Peyer's patch (tissue), 4 donors: ENCODE results near the gene GFM2. TPM values are rescaled to one million over a fixed set of nuclear protein-coding genes. Genes with fewer than 3 reads are reported as not detected.
"Not testable (repeated sequence)": the region's sequence is repeated elsewhere in the genome, so short reads cannot be mapped to it uniquely, and the experiment has no call there.

ENCODE experiments used
- DNase-seq, 3 donors: peaks; one replicate each; pipeline ENCODE4 v3.0.0-alpha.2; 2017 to 2019
- H3K27ac ChIP-seq, 4 donors: fragments of 200-600 bp; sonication (generic); one replicate each; pipeline ENCODE4 v1.5.1; 2016 to 2019
- H3K27me3 ChIP-seq, 2 donors: fragments of 200-600 bp; sonication (generic); one replicate each; pipeline ENCODE4 v1.5.1; 2019
- H3K36me3 ChIP-seq, 3 donors: fragments of 200-600 bp; sonication (generic); one replicate each; pipeline ENCODE4 v1.5.1; 2016 to 2019
- H3K4me1 ChIP-seq, 4 donors: fragments of 200-600 bp; sonication (generic); one replicate each; pipeline ENCODE4 v1.5.1; 2016 to 2019
- H3K4me3 ChIP-seq, 4 donors: fragments of 200-600 bp; sonication (generic); 1 replicate in 3 of 4; 2 replicates in 1 of 4; pipeline ENCODE4 v1.5.1; 2016 to 2019; ENCODE audit warnings: mild to moderate bottlenecking in 1 of 4
- H3K9me3 ChIP-seq, 4 donors: fragments of 200-600 bp; sonication (generic); one replicate each; pipeline ENCODE4 v1.5.1; 2016 to 2019; ENCODE audit warnings: mild to moderate bottlenecking in 1 of 4
- POLR2A ChIP-seq, 2 donors: fragments of 450-650 bp; IDR thresholded peaks; one replicate each; pipeline ENCODE4 v1.5.1; 2017; ENCODE audit warnings: antibody characterized with exemption in 2 of 2, mild to moderate bottlenecking in 2 of 2, moderate library complexity in 2 of 2
- total RNA-seq, 4 donors: library from RNA; depleted of rRNA; stranded (reverse); fragments of >200 nt; gene quantifications; one replicate each; pipeline ENCODE4 v1.1.0, GENCODE V29; 2016
- TF ChIP-seq, protein P1 (sequence below), 6 experiments: fragments of 450-650 bp in 4 of 6; fragments of 200-600 bp in 2 of 6; sonication (generic) in 1 of 6; IDR thresholded peaks; one replicate each; pipeline ENCODE4 v1.5.1; 2017 to 2019; ENCODE audit warnings: antibody characterized with exemption in 6 of 6, mild to moderate bottlenecking in 3 of 6, moderate library complexity in 1 of 6

The GFM2 gene
- total RNA-seq, 4 donors from 2014 or later = 21.4 to 45.3 (median 29.2) TPM

DNA sequence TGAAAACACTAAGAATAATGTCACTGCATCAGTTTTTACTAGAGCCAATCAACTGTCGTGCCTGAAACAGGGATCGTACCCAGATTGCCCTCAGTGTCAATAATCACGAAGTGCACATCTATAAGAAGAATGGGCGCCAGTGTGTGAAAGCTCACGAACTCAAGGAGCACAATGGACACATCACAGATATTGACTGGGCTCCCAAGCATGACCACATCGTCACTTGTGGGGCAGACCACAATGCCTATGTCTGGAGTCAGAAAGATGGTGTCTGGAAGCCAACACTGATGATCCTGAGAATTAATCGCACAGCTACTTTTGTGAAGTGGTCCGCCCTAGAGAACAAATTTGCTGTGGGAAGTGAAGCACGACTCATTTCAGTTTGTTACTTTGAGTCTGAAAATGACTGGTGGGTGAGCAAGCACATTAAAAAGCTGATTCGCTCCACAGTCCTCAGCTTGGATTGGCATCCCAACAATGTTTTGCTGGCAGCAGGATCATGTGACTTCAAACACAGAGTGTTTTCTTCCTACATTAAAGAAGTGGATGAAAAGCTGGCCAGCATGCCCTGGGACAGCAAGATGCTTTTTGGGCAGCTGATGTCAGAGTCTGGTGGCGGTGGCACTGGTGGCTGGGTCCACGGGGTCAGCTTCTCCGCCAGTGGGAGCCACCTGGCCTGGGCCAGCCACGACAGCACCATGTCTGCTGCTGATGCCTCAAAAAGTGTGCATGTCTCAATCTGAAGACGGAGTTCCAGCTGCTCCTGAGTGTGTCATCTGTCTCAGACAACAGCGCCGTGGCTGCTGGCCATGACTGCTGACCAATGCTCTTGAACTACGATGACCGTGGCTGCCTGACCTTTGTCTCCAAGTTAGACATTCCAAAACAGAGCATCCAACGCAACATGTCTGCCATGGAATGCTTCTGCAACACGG is 32.3 kb upstream of the GFM2 start:
- TF ChIP-seq, protein P1, sequence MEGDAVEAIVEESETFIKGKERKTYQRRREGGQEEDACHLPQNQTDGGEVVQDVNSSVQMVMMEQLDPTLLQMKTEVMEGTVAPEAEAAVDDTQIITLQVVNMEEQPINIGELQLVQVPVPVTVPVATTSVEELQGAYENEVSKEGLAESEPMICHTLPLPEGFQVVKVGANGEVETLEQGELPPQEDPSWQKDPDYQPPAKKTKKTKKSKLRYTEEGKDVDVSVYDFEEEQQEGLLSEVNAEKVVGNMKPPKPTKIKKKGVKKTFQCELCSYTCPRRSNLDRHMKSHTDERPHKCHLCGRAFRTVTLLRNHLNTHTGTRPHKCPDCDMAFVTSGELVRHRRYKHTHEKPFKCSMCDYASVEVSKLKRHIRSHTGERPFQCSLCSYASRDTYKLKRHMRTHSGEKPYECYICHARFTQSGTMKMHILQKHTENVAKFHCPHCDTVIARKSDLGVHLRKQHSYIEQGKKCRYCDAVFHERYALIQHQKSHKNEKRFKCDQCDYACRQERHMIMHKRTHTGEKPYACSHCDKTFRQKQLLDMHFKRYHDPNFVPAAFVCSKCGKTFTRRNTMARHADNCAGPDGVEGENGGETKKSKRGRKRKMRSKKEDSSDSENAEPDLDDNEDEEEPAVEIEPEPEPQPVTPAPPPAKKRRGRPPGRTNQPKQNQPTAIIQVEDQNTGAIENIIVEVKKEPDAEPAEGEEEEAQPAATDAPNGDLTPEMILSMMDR (IDR thresholded peaks at IDR 0.05) = no peak
- TF ChIP-seq POLR2A (IDR thresholded peaks at IDR 0.05) = no peak
- Histone ChIP-seq H3K9me3 (no peaks in the 10 kb centered on the region), H3K4me3 (no peak overlapping the region), H3K27ac (no peak overlapping the region), H3K4me1 (no peaks in the 10 kb centered on the region), H3K27me3 (no peaks in the 10 kb centered on the region), H3K36me3 (no peaks in the 10 kb centered on the region)
- DNase-seq = no peak

DNA sequence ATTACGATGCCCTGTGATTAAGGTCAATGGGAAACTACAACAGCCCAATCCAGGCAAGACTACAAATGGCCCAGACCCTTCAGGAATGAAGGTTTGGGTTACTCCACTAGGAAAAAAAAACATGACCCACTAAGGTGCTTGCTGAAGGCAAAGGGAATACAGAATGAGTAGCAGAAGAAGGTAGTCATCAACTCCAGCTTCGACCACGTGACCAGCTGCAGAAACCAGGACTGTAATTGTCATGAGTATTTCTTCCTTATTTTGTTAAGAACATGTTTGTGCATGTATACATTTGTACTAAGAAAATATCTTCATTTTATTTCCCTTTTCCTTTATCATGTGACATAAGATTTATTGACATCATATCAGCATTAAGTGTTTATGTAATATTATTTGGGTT is 24.8 kb upstream of the GFM2 start:
- not testable (repeated sequence) for H3K4me1 ChIP-seq

DNA sequence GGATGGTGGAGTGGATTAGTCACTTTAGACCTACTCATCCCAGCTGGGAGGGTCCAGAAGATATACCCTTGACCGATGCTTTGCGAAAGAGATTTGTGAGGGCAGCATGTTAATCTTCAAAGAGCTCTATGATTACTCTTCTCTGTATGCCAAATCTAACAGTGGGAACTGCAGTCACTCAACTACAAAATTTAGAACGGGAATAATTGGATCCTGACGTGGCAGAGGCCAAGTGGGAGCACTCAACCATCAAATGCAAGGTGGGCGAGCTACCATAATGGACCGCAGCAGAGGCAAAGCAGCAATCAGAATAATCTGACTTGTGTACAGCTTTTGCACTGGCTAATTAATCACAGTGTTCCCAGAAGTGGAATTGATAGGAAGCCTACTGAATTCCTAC is 20.5 kb upstream of the GFM2 start:
- TF ChIP-seq POLR2A (IDR thresholded peaks at IDR 0.05) = no peak
- TF ChIP-seq, protein P1 (IDR thresholded peaks at IDR 0.05) = no peak
- no peaks in the 10 kb centered on the region for H3K27me3 ChIP-seq
- no peaks in the 10 kb centered on the region for H3K4me1 ChIP-seq
- no peak overlapping the region for H3K4me3 ChIP-seq
- H3K27ac ChIP-seq = no peak overlapping the region
- H3K9me3 ChIP-seq = no peaks in the 10 kb centered on the region
- H3K36me3 ChIP-seq = no peaks in the 10 kb centered on the region
- DNase-seq = no peak

More for the DNA sequence above, 24.8 kb upstream of the GFM2 start:
- H3K36me3 ChIP-seq, DNase-seq, H3K9me3 ChIP-seq, H3K27me3 ChIP-seq, H3K27ac ChIP-seq, H3K4me3 ChIP-seq: not testable (repeated sequence)

DNA sequence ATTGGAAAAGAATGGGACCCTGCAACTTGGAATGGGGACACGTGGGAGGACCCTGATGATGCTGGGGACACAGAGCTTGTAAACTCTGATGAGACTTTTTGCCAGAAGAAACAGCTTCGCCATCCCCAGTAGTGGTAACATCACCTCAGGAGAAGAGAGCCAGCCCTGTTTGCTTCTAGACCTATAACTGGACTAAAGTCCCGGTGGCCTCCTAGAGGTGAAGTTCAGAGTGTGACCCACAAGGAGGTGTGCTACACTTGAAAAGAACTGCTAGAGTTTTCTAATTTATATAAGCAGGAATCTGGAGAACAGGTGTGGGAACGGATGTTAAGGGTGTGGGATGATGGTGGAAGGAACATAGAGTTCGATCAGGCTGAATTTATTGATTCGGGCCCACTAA is 19.9 kb upstream of the GFM2 start:
- TF ChIP-seq POLR2A (IDR thresholded peaks at IDR 0.05) = no peak
- TF ChIP-seq, protein P1 (IDR thresholded peaks at IDR 0.05) = peak in 3 of 6 experiments; percentile 27 to 38 (median 32)
- Histone ChIP-seq H3K9me3 (no peaks in the 10 kb centered on the region), H3K27me3 (no peaks in the 10 kb centered on the region), H3K4me3 (no peak overlapping the region), H3K27ac (no peak overlapping the region), H3K4me1 (no peaks in the 10 kb centered on the region), H3K36me3 (no peaks in the 10 kb centered on the region)
- DNase-seq = no peak

DNA sequence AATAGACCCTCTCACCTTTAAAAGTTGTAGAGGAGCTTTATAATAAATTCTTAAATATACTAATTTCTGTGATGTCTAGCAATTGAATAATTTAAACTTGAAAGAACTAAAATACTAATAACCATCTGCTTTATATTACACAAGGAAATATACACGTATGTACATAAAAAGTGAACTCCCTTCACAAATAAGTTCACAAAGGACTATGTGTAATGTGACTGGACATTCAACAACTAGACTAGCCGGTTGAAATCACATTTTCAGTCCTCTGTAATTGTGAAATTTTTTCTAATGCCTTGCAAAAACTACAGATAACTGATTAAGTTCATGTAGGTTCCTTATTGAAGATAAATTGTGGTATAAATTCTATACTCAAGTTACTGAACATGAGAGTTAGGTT is 11.7 kb upstream of the GFM2 start:
- peaks cover 0 to 45% (median 0%) of the 10 kb centered on the region in 3 donors for H3K36me3 ChIP-seq
- H3K4me3 ChIP-seq = no peak overlapping the region
- H3K27me3 ChIP-seq = no peaks in the 10 kb centered on the region
- no peak for TF ChIP-seq POLR2A (IDR thresholded peaks at IDR 0.05)
- TF ChIP-seq, protein P1 (IDR thresholded peaks at IDR 0.05) = no peak
- H3K4me1 ChIP-seq = no peaks in the 10 kb centered on the region
- no peaks in the 10 kb centered on the region for H3K9me3 ChIP-seq
- no peak overlapping the region for H3K27ac ChIP-seq
- no peak for DNase-seq

DNA sequence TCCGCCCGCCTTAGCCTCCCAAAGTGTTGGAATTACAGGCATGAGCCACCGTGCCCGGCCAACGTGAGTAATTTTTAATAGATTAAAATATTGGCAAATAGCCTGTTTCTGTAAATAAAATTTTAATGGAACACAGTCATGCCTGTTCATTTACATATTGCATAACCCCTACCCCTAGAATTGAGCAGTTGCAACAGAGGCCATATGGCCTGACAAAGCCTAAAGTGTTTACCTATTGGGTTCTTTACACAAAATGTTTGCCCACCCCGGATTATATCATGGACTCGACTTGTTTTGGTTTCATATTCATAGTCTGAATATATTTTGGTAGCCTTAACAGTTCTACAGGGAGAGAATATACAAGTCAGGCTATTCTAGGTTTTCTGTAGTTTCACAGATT is 5.4 kb upstream of the GFM2 start:
- no peaks in the 10 kb centered on the region for H3K27me3 ChIP-seq
- no peak for DNase-seq
- peaks cover 0 to 77% (median 2%) of the 10 kb centered on the region in 3 donors for H3K36me3 ChIP-seq
- no peak for TF ChIP-seq POLR2A (IDR thresholded peaks at IDR 0.05)
- TF ChIP-seq, protein P1 (IDR thresholded peaks at IDR 0.05) = no peak
- H3K9me3 ChIP-seq = no peaks in the 10 kb centered on the region
- H3K4me1 ChIP-seq = peaks cover 0 to 8% (median 2%) of the 10 kb centered on the region in 4 donors
- no peak overlapping the region for H3K27ac ChIP-seq
- no peak overlapping the region for H3K4me3 ChIP-seq
